Epithelial cell of proximal tubule (primary cell): Measurements from ENCODE around the gene TMEM185B. TPM values are rescaled to one million over a fixed set of nuclear protein-coding genes. Genes with fewer than 3 reads are reported as not detected.

Experiments
- DNase-seq: peaks from one replicate; pipeline ENCODE4 v3.0.0-alpha.2; 2011; ENCODE audit warnings: low read depth
- H3K4me3 ChIP-seq: 2 replicates; pipeline ENCODE4 v1.5.1; 2011; ENCODE audit warnings: low read depth, mild to moderate bottlenecking, low read length
- total RNA-seq: library from RNA; depleted of rRNA; stranded (reverse); fragments of >200 nt; gene quantifications from 2 replicates; pipeline ENCODE4 v1.2.3, GENCODE V29; 2015
- TF ChIP-seq, protein P1 (sequence below): conservative IDR thresholded peaks from 2 replicates; pipeline ENCODE4 v1.5.1; 2012; ENCODE audit warnings: low read depth, mild to moderate bottlenecking, low read length

Gene TMEM185B
- total RNA-seq, 1 donor from 2014 or later, result 32.6 TPM

DNA sequence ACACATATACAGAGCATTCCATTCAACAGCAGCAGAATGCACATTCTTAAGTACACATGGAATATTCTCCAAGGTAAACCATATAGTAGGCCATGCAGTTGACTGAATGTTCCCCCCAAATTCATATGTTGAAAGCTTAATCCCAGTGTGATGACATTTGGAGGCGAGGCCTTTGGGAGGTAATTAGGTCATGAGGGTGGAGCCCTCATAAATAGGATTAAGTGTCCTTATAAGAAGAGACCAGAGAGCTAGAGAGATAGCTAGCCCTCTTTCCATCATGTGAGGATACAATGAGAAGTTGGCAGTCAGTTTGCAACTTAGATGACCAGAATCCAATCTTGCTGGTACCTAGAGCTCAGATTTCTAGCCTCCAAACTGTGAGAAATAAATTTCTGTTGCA lies 27.6 kb downstream of the TMEM185B start:
- DNase-seq, result no peak
- H3K4me3 ChIP-seq, result no peak overlapping the region
- TF ChIP-seq, protein P1, sequence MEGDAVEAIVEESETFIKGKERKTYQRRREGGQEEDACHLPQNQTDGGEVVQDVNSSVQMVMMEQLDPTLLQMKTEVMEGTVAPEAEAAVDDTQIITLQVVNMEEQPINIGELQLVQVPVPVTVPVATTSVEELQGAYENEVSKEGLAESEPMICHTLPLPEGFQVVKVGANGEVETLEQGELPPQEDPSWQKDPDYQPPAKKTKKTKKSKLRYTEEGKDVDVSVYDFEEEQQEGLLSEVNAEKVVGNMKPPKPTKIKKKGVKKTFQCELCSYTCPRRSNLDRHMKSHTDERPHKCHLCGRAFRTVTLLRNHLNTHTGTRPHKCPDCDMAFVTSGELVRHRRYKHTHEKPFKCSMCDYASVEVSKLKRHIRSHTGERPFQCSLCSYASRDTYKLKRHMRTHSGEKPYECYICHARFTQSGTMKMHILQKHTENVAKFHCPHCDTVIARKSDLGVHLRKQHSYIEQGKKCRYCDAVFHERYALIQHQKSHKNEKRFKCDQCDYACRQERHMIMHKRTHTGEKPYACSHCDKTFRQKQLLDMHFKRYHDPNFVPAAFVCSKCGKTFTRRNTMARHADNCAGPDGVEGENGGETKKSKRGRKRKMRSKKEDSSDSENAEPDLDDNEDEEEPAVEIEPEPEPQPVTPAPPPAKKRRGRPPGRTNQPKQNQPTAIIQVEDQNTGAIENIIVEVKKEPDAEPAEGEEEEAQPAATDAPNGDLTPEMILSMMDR, result no peak

DNA sequence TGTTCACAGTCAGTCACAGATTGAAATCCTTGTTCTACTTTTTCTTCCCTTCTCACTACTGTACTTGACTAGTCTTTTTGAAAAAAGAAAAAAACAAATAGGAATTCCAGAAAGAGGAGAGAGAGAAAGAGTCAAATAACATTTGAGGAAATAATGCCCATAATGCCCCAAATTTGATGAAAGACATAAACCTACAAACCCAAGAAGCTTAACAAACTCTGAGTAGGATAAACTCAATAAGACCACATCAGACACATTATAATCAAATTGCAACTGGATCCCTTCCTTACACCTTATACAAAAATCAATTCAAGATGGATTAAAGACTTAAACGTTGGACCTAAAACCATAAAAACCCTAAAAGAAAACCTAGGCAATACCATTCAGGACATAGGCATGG lies 30.9 kb downstream of the TMEM185B start:
- no peak for DNase-seq
- H3K4me3 ChIP-seq, result no peak overlapping the region
- TF ChIP-seq, protein P1, result no peak

- no peak for DNase-seq
- no peak overlapping the region for H3K4me3 ChIP-seq
- TF ChIP-seq, protein P1, result no peak
Observed at GRCh38 chr2:120189189-120189588, 34.0 kb downstream of the TMEM185B start.

DNA sequence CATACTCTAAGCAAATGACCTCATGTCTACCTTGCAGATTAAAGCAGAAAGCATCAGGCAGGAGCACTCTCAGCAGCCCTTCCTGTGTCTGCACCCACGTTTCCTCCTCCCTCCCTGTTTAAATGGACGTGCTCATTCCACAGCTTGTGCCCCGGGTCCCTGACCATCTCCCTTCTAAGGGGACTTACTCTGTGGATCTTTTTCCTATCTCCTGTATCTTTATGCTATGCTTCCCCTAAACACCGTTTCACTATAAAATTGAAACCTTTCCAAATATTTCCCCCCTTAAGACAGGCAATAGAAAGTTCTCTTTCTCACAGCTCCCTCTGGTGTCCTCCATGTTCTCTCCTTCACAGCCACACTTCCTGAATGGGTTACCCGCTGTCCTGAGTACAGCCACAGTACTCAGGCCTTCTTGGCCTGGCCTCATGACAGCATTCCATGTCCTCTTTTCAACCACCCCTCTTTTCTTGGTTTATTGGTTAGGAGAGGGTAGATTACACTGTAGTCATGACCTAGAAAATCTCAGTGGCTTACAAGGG lies 41.1 kb downstream of the TMEM185B start:
- TF ChIP-seq, protein P1, result peak; percentile 2
- H3K4me3 ChIP-seq, result no peak overlapping the region
- no peak for DNase-seq

DNA sequence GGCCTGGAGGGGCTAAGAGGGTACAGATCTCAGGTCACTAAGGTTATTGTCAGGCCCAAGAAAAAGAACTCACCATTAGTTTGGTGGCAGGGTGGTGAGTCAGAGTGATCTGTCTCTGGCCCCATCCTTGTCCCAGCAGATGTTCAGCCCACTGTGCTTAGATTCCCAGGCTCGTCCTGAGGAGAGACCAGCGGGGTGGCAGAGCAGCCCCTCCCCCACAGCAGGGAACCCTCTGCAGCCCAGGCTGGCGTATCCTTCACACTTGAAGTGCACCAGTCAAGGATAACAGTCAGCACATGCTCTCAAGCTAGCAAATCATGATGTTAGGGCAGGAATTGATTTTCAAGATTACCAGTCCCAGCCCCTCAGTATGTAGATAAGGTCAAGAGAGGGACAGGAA lies 43.1 kb downstream of the TMEM185B start:
- no peak for DNase-seq
- TF ChIP-seq, protein P1, result no peak
- H3K4me3 ChIP-seq, result no peak overlapping the region

GRCh38 chr2:120179396-120179795 lies 43.8 kb downstream of the TMEM185B start:
- no peak for DNase-seq
- TF ChIP-seq, protein P1, result no peak
- H3K4me3 ChIP-seq, result no peak overlapping the region

- no peak overlapping the region for H3K4me3 ChIP-seq
- DNase-seq, result no peak
- TF ChIP-seq, protein P1, result no peak
Observed at GRCh38 chr2:120177973-120178372, 45.2 kb downstream of the TMEM185B start.
